Immature natural killer cell (primary cell): ENCODE results near the gene SSH3. TPM values are rescaled to one million over a fixed set of nuclear protein-coding genes. Genes with fewer than 3 reads are reported as not detected.
A peak's percentile ranks its signal among the peaks of the same experiment; 100 is the strongest.

Experiments
- DNase-seq, 3 donors: peaks; one replicate each; pipeline ENCODE4 v3.0.0; 2022; ENCODE audit warnings: mixed read lengths in 1 of 3
- H3K27ac Mint-ChIP-seq, 6 donors: one replicate each; pipeline ENCODE4 v1.8.0; 2020; ENCODE audit warnings: mixed read lengths in 6 of 6, mild to moderate bottlenecking in 5 of 6, inconsistent platforms in 4 of 6, moderate library complexity in 3 of 6
- H3K27me3 Mint-ChIP-seq, 3 donors: one replicate each; pipeline ENCODE4 v1.8.0; 2020 to 2021; ENCODE audit warnings: low read depth in 3 of 3, mild to moderate bottlenecking in 3 of 3, mixed read lengths in 3 of 3, moderate library complexity in 3 of 3, inconsistent platforms in 1 of 3
- H3K36me3 Mint-ChIP-seq, 3 donors: one replicate each; pipeline ENCODE4 v1.8.0; 2020; ENCODE audit warnings: mixed read lengths in 3 of 3, inconsistent platforms in 2 of 3, mild to moderate bottlenecking in 2 of 3
- H3K4me1 Mint-ChIP-seq, 2 donors: one replicate each; pipeline ENCODE4 v1.8.0; 2020; ENCODE audit warnings: inconsistent platforms in 2 of 2, mild to moderate bottlenecking in 2 of 2, mixed read lengths in 2 of 2, moderate library complexity in 1 of 2
- H3K4me3 Mint-ChIP-seq, 5 donors: one replicate each; pipeline ENCODE4 v1.8.0; 2020; ENCODE audit warnings: mild to moderate bottlenecking in 5 of 5, mixed read lengths in 5 of 5, inconsistent platforms in 3 of 5, moderate library complexity in 3 of 5
- H3K9me3 Mint-ChIP-seq, 6 donors: one replicate each; pipeline ENCODE4 v1.8.0; 2020; ENCODE audit warnings: mild to moderate bottlenecking in 6 of 6, mixed read lengths in 6 of 6, inconsistent platforms in 4 of 6, moderate library complexity in 3 of 6
- polyA plus RNA-seq, 3 donors: library from polyadenylated mRNA; unstranded; fragments of 300-500 nt; fragmentation: Illumina TruSeq; gene quantifications; one replicate each; pipeline ENCODE4 v1.2.3, GENCODE V29; 2021

SSH3 gene
- polyA plus RNA-seq, 3 donors from 2014 or later, result 1.1 to 4.8 (median 2.3) TPM

DNA sequence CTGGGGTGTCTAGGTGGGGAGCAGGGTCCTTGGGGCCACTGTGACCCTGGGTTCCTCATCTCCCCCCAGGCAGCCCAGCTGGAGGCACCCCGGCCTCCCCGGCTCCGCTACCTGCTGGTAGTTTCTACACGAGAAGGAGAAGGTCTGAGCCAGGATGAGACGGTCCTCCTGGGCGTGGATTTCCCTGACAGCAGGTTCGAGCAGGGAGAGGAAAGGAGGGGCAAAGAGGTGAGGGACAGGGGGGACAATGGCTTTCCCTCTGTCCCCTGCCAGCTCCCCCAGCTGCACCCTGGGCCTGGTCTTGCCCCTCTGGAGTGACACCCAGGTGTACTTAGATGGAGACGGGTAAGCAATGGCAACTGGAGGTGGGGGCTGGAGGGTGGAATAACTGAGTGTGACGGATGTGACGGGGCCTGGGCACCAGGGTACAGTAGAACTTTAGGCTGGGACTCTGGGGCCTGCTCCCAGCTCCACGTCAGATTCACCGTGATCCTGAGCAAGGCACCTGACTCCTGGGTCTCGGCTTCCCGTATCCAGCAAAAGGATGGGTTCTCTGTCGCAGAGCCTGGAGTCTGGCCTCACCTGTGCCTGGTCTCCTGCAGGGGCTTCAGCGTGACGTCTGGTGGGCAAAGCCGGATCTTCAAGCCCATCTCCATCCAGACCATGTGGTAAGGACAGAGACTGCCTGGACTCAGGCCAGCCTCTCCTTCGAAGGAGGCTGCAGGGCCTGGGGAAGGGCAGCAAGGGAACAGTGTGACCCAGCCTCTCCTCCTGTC is 3.6 kb downstream of the SSH3 start:
- H3K27me3 Mint-ChIP-seq, result peaks cover 0 to 4% (median 3%) of the 10 kb centered on the region in 3 donors
- no peaks in the 10 kb centered on the region for H3K9me3 Mint-ChIP-seq
- H3K4me1 Mint-ChIP-seq, result peaks cover 7 to 14% of the 10 kb centered on the region in 2 donors
- no peak for DNase-seq
- no peak overlapping the region for H3K4me3 Mint-ChIP-seq
- H3K36me3 Mint-ChIP-seq, result peaks cover 0 to 3% (median 0%) of the 10 kb centered on the region in 3 donors
- H3K27ac Mint-ChIP-seq, result no peak overlapping the region

- Mint-ChIP-seq H3K4me3 (no peak overlapping the region), H3K4me1 (peaks cover 11 to 14% of the 10 kb centered on the region in 2 donors), H3K27ac (no peak overlapping the region), H3K36me3 (peaks cover 0 to 3% (median 0%) of the 10 kb centered on the region in 3 donors), H3K27me3 (peaks cover 0 to 4% (median 3%) of the 10 kb centered on the region in 3 donors), H3K9me3 (no peaks in the 10 kb centered on the region)
- no peak for DNase-seq
Observed at GRCh38 chr11:67307545-67308001, 4.2 kb downstream of the SSH3 start.

DNA sequence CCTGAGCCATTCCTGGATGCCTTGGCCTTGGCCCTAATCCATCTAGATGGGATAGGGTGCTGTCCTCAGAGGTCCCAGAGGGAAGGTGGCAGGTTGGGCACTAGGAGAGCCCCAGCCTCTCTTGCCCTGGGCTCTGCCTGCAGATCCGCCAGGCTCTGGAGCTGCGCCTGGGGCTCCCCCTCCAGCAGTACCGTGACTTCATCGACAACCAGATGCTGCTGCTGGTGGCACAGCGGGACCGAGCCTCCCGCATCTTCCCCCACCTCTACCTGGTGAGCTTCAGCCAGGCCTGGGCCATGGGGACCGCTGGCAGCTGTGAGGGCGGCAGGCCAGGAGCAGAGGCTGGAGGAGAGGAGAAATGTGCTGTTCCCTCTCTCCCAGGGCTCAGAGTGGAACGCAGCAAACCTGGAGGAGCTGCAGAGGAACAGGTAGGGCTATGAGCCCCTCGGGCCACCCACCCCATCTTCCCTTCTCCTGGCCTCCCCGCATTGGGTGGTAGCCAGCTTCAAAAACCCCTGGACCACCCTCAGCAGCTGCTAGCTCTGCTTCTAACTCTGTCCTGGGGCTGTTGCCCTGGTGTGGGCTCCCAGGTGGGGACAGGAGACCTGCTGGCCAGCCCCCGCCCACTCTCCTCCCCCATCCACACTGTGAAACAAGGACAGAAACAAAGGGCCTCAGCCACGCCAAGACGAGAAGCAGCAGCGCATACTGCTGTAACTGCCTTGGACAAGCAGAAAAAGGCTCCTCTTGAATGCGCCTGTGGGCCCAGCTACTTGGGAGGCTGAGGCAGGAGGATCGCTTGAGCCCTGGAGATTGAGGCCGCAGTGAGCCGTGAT is 4.9 kb downstream of the SSH3 start:
- no peak overlapping the region for H3K27ac Mint-ChIP-seq
- peaks cover 0 to 3% (median 0%) of the 10 kb centered on the region in 3 donors for H3K36me3 Mint-ChIP-seq
- no peaks in the 10 kb centered on the region for H3K9me3 Mint-ChIP-seq
- peaks cover 0 to 4% (median 3%) of the 10 kb centered on the region in 3 donors for H3K27me3 Mint-ChIP-seq
- no peak for DNase-seq
- H3K4me3 Mint-ChIP-seq, result no peak overlapping the region
- H3K4me1 Mint-ChIP-seq, result peaks cover 15 to 17% of the 10 kb centered on the region in 2 donors

DNA sequence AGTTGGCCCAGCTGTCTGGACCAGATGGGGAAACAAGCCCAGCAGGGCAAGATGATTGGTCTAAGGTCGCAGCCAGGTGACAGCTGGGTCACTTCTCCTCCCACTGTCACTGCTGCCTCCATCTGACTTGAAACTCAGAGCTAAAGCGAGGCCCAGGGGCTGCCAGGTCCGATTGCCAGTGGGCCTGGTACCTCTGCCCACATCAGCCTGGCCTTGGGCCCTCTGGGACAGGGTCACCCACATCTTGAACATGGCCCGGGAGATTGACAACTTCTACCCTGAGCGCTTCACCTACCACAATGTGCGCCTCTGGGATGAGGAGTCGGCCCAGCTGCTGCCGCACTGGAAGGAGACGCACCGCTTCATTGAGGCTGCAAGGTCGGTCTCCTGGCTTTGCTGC is 5.8 kb downstream of the SSH3 start:
- Mint-ChIP-seq H3K4me3 (no peak overlapping the region), H3K27ac (no peak overlapping the region), H3K9me3 (no peaks in the 10 kb centered on the region), H3K36me3 (peaks cover 0 to 3% (median 0%) of the 10 kb centered on the region in 3 donors), H3K4me1 (peaks cover 16 to 19% of the 10 kb centered on the region in 2 donors), H3K27me3 (peaks cover 0 to 4% (median 4%) of the 10 kb centered on the region in 3 donors)
- no peak for DNase-seq

DNA sequence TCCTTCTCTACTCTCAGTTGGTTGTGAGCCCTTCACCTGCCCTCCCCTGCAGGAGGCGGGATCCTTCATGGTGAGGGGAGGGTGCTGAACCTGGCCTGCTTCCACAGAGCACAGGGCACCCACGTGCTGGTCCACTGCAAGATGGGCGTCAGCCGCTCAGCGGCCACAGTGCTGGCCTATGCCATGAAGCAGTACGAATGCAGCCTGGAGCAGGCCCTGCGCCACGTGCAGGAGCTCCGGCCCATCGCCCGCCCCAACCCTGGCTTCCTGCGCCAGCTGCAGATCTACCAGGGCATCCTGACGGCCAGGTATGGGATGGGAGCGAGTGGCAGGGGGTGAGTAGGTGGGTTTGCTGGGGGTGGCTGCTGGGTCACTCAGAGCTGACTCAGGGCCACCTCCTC is 6.3 kb downstream of the SSH3 start:
- H3K27me3 Mint-ChIP-seq, result peaks cover under 1 to 4% (median 3%) of the 10 kb centered on the region in 3 donors
- no peak overlapping the region for H3K4me3 Mint-ChIP-seq
- peaks cover 0 to 3% (median 0%) of the 10 kb centered on the region in 3 donors for H3K36me3 Mint-ChIP-seq
- no peak for DNase-seq
- H3K9me3 Mint-ChIP-seq, result no peaks in the 10 kb centered on the region
- peaks cover 13 to 16% of the 10 kb centered on the region in 2 donors for H3K4me1 Mint-ChIP-seq
- H3K27ac Mint-ChIP-seq, result peak overlapping the region in 2 of 6 donors; percentile 14 to 56

DNA sequence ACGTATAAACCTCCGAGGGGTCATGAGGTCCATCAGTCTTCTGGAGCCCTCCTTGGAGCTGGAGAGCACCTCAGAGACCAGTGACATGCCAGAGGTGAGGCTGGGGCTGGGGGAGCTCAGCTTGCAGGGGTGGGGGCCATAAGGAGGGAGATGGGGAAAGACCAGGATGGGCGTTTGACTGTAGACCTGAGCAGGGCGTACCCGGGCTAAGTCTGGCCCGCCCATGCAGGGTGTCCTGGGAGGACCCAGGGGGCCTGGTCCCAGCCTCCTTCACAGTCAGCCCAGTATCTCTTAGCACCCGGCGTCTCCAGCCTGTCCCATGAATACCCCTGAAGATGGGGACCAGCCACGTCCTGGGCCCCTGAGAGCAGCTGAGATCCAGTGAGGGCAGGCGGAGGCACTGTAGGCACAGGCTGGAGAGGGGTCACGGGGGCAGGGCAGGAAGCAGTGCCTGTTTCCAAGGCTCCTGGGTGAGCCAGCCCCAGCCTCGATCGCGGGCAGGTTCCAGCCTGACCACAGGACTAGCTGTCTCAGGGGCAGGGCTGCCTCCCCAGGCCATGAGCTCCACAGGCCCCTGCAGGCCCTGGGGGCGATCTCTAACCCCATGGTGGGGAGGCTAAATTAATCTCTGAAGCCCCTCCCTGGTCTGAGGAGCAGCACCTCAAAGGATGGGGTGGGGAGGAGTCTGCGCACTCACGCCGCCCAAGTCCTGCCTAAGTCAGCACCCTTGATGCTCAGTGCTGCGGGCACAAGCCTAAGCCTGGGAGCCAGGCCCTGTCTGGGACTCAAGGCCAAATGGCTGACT is 7.1 kb downstream of the SSH3 start:
- peaks cover 0 to 4% (median 3%) of the 10 kb centered on the region in 3 donors for H3K27me3 Mint-ChIP-seq
- no peaks in the 10 kb centered on the region for H3K9me3 Mint-ChIP-seq
- no peak for DNase-seq
- peaks cover 11 to 13% of the 10 kb centered on the region in 2 donors for H3K4me1 Mint-ChIP-seq
- H3K4me3 Mint-ChIP-seq, result no peak overlapping the region
- H3K36me3 Mint-ChIP-seq, result peaks cover 0 to 3% (median 0%) of the 10 kb centered on the region in 3 donors
- H3K27ac Mint-ChIP-seq, result no peak overlapping the region

GRCh38 chr11:67311051-67311555 is 7.8 kb downstream of the SSH3 start:
- Mint-ChIP-seq H3K36me3 (peaks cover 0 to 3% (median 0%) of the 10 kb centered on the region in 3 donors), H3K27me3 (peaks cover 0 to 4% (median 3%) of the 10 kb centered on the region in 3 donors), H3K4me1 (peaks cover 11 to 13% of the 10 kb centered on the region in 2 donors), H3K4me3 (no peak overlapping the region), H3K9me3 (no peaks in the 10 kb centered on the region), H3K27ac (no peak overlapping the region)
- DNase-seq, result no peak

GRCh38 chr11:67311556-67312082 is 8.3 kb downstream of the SSH3 start:
- Mint-ChIP-seq H3K27ac (no peak overlapping the region), H3K27me3 (peaks cover 0 to 3% (median 2%) of the 10 kb centered on the region in 3 donors), H3K4me1 (peaks cover 11 to 13% of the 10 kb centered on the region in 2 donors), H3K36me3 (no peaks in the 10 kb centered on the region), H3K4me3 (no peak overlapping the region), H3K9me3 (no peaks in the 10 kb centered on the region)
- DNase-seq, result no peak

DNA sequence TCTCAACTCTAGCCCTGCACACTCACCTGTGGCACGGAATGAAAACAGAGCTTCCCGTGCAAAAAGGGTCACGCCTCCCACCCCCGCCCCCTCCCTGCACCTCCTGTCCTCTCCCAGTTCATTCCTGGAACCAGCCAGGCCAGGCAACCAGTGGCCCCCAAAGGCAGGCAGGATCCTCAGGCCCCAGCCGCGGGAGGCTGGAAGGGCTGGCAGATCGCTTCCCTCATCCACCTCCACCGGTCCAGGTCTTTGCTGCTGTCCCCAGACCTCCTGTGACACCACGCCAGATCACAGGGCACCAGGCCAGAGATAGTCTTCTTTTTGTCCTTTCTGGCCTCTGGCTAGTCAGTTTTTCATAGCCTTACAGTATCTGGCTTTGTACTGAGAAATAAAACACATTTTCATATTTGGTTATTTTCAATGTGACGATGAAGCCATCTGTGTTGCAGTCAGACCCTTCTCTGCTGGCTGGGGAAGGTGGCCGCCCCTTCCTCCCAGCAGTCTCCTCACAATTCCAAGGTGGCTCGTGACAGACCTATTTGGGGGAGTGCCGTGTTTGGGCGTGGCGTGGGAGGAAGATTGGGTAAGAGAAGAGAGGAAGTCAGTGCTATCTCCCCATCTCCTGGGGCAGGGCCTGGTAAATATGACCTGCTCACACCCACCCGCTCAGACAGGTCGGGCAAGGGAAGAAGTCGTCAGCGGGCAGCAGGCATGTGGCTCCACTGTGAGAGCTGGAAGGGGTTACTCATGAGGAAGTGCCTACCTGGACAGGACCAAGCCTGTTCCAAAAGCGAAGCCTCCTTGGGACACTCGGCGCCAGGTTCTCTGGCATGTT is 9.1 kb downstream of the SSH3 start:
- no peaks in the 10 kb centered on the region for H3K9me3 Mint-ChIP-seq
- H3K4me1 Mint-ChIP-seq, result peaks cover 14 to 19% of the 10 kb centered on the region in 2 donors
- peaks cover under 1 to 6% (median 4%) of the 10 kb centered on the region in 3 donors for H3K27me3 Mint-ChIP-seq
- H3K36me3 Mint-ChIP-seq, result no peaks in the 10 kb centered on the region
- DNase-seq, result no peak
- no peak overlapping the region for H3K4me3 Mint-ChIP-seq
- H3K27ac Mint-ChIP-seq, result peak overlapping the region; percentile 6 to 93 (median 74)

DNA sequence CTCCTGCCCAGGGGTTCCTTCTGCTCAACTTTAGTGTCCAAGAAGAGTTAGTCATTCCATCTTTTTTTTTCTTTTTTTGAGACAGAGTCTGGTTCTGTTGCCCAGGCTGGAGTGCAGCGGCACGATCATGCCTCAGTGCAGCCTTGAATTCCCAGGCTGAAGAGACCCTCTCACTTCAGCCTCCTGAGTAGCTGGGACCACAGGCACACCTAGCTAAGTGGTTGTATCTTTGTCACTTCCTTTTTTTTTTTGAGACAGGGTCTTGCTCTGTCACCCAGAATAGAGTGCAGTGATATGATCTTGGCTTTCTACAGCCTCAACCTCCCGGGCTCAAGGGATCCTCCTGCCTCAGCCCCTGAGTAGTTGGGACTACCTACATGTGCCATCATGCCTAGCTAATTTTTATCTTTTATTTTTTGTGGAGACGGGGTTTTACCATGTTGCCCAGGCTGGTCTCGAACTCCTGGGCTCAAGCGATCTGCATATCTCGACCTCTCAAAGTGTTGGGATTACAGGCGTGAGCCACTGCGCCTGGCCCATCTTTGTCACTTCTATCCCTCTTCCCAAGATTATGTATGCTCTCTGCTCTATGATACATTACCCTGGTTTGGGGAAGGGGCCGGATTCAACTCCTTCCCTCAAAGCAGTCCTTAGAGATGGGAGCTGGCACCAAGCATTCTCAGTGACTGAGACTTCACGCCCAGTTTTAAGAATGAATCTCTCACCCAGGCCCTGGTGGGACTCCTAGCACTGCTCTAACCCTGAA is 10.0 kb downstream of the SSH3 start:
- DNase-seq, result no peak
- peaks cover 20 to 26% of the 10 kb centered on the region in 2 donors for H3K4me1 Mint-ChIP-seq
- H3K27ac Mint-ChIP-seq, result peak overlapping the region in 4 of 6 donors; percentile 28 to 93 (median 66)
- H3K4me3 Mint-ChIP-seq, result no peak overlapping the region
- H3K9me3 Mint-ChIP-seq, result peaks cover 0 to 3% (median 0%) of the 10 kb centered on the region in 6 donors
- no peaks in the 10 kb centered on the region for H3K36me3 Mint-ChIP-seq
- H3K27me3 Mint-ChIP-seq, result peaks cover 6 to 12% (median 9%) of the 10 kb centered on the region in 3 donors

GRCh38 chr11:67314218-67314617 is 10.9 kb downstream of the SSH3 start:
- Mint-ChIP-seq H3K9me3 (peaks cover 0 to 3% (median 0%) of the 10 kb centered on the region in 6 donors), H3K27me3 (peaks cover 8 to 13% (median 9%) of the 10 kb centered on the region in 3 donors), H3K36me3 (no peaks in the 10 kb centered on the region), H3K4me1 (peaks cover 21 to 31% of the 10 kb centered on the region in 2 donors), H3K27ac (peak overlapping the region in 1 of 6 donors; percentile 49), H3K4me3 (no peak overlapping the region)
- DNase-seq, result no peak
